ENCODE measurements around the gene WFDC10A.
"Not testable (repeated sequence)": the region's sequence is repeated elsewhere in the genome, so short reads cannot be mapped to it uniquely, and the experiment has no call there.

WFDC10A gene

DNA sequence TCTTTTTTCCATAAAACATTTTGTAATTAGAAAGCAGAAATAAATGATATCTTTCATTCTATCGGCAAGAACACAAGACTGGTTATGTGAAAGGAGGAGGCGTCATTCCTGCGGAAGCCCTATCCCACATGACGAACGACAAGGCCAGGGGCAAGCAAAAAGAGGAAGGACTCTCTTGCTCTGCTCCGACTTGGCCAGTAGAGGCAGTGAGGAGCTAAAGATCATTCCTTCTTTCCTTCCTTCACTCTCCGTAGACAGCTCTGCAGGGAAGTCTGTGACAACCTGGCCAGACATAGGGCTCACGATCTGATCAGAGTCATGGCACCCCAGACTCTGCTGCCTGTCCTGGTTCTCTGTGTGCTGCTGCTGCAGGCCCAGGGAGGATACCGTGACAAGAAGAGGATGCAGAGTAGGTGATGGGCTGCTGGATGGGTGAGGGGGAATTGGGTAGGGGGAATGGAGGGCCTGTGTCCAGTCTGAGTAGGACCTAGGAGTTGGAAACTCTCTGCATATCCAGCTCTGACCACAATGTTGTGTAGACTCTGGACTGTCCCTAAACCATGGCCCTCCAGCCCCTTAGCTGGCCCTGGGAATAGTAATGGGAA lies at the start of gene WFDC10A:
WFDC10A (plus strand) TSS at position 244 of the 605 bp plus-strand sequence; CDS start at position 319, 75 bp downstream.
- H3K9me3 ChIP-seq (ENCODE audit: insufficient read depth, low read length), result no peaks in the 10 kb centered on the region
- no peak for TF ChIP-seq YY1 (IDR thresholded peaks at IDR 0.05; ENCODE audit: insufficient read depth, insufficient read length)
- peak within 1 kb of the TSS; percentile 51 for H3K9ac ChIP-seq (ENCODE audit: insufficient read length, low read depth)
- no peaks in the 10 kb centered on the region for H3K4me1 ChIP-seq (ENCODE audit: insufficient read depth, insufficient read length)
- H3K4me3 ChIP-seq (ENCODE audit: insufficient read length, low read depth), result no peak within 1 kb of the TSS
- H3K27me3 ChIP-seq (ENCODE audit: insufficient read depth, insufficient read length), result no peaks in the 10 kb centered on the region
- H3K36me3 ChIP-seq (ENCODE audit: insufficient read depth, insufficient read length, low read length), result no peaks in the 10 kb centered on the region
- DNase-seq (ENCODE audit: low read depth, low spot score), result peak; percentile 78

DNA sequence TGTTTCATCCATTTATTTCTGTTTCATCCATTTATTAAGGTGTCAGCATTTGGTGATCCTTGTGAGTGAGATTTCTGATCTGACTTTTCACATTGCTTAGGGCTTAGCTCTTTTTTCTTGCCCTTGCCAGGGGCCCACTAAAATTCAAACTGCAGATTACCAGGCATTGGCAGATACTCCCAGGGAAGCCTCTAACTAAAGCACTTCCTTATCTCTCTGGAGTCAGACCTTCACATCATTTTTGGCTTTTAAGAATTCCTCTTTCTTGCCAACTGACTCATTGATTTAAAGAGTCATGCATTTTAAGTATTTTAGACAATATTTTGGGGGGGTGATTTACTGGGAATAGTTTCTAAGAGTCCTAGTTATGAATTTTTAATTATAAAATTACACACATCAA lies 47.8 kb upstream of the WFDC10A start:
- no peak for DNase-seq (ENCODE audit: low read depth, low spot score)
- Histone ChIP-seq H3K4me1 (ENCODE audit: insufficient read depth, insufficient read length) (no peaks in the 10 kb centered on the region), H3K9ac (ENCODE audit: insufficient read length, low read depth) (no peak overlapping the region), H3K4me3 (ENCODE audit: insufficient read length, low read depth) (no peak overlapping the region), H3K36me3 (ENCODE audit: insufficient read depth, insufficient read length, low read length) (no peaks in the 10 kb centered on the region), H3K9me3 (ENCODE audit: insufficient read depth, low read length) (no peaks in the 10 kb centered on the region), H3K27me3 (ENCODE audit: insufficient read depth, insufficient read length) (no peaks in the 10 kb centered on the region)
- TF ChIP-seq SUZ12 (IDR thresholded peaks at IDR 0.05; ENCODE audit: extremely low read depth, insufficient read depth, insufficient read length), result no peak
- TF ChIP-seq YY1 (IDR thresholded peaks at IDR 0.05; ENCODE audit: insufficient read depth, insufficient read length), result no peak
- TF ChIP-seq ZNF274 (IDR thresholded peaks at IDR 0.05; ENCODE audit: low read depth, low read length), result no peak

GRCh38 chr20:45583502-45583901 lies 46.0 kb upstream of the WFDC10A start:
- H3K9me3 ChIP-seq (ENCODE audit: insufficient read depth, low read length), result peaks cover 4% of the 10 kb centered on the region; the same call in 1 of the 2 replicates
- no peak for TF ChIP-seq SUZ12 (IDR thresholded peaks at IDR 0.05; ENCODE audit: extremely low read depth, insufficient read depth, insufficient read length)
- no peak for TF ChIP-seq YY1 (IDR thresholded peaks at IDR 0.05; ENCODE audit: insufficient read depth, insufficient read length)
- no peak for TF ChIP-seq ZNF274 (IDR thresholded peaks at IDR 0.05; ENCODE audit: low read depth, low read length)
- no peak overlapping the region for H3K9ac ChIP-seq (ENCODE audit: insufficient read length, low read depth)
- H3K36me3 ChIP-seq (ENCODE audit: insufficient read depth, insufficient read length, low read length), result no peaks in the 10 kb centered on the region
- DNase-seq (ENCODE audit: low read depth, low spot score), result no peak
- H3K4me3 ChIP-seq (ENCODE audit: insufficient read length, low read depth), result no peak overlapping the region
- no peaks in the 10 kb centered on the region for H3K27me3 ChIP-seq (ENCODE audit: insufficient read depth, insufficient read length)
- no peaks in the 10 kb centered on the region for H3K4me1 ChIP-seq (ENCODE audit: insufficient read depth, insufficient read length)

GRCh38 chr20:45584294-45584693 lies 45.2 kb upstream of the WFDC10A start:
- not testable (repeated sequence) for H3K4me1 ChIP-seq (ENCODE audit: insufficient read depth, insufficient read length); H3K27me3 ChIP-seq (ENCODE audit: insufficient read depth, insufficient read length); H3K9ac ChIP-seq (ENCODE audit: insufficient read length, low read depth); H3K9me3 ChIP-seq (ENCODE audit: insufficient read depth, low read length); DNase-seq (ENCODE audit: low read depth, low spot score); H3K36me3 ChIP-seq (ENCODE audit: insufficient read depth, insufficient read length, low read length); H3K4me3 ChIP-seq (ENCODE audit: insufficient read length, low read depth)

GRCh38 chr20:45585986-45586385 lies 43.6 kb upstream of the WFDC10A start:
- not testable (repeated sequence) for DNase-seq (ENCODE audit: low read depth, low spot score); H3K9ac ChIP-seq (ENCODE audit: insufficient read length, low read depth); H3K9me3 ChIP-seq (ENCODE audit: insufficient read depth, low read length); H3K36me3 ChIP-seq (ENCODE audit: insufficient read depth, insufficient read length, low read length); H3K27me3 ChIP-seq (ENCODE audit: insufficient read depth, insufficient read length); H3K4me3 ChIP-seq (ENCODE audit: insufficient read length, low read depth); H3K4me1 ChIP-seq (ENCODE audit: insufficient read depth, insufficient read length)

- TF ChIP-seq SUZ12 (IDR thresholded peaks at IDR 0.05; ENCODE audit: extremely low read depth, insufficient read depth, insufficient read length) (no peak), ZNF274 (IDR thresholded peaks at IDR 0.05; ENCODE audit: low read depth, low read length) (no peak), YY1 (IDR thresholded peaks at IDR 0.05; ENCODE audit: insufficient read depth, insufficient read length) (no peak)
Measured at GRCh38 chr20:45588800-45589199, 40.7 kb upstream of the WFDC10A start.

DNA sequence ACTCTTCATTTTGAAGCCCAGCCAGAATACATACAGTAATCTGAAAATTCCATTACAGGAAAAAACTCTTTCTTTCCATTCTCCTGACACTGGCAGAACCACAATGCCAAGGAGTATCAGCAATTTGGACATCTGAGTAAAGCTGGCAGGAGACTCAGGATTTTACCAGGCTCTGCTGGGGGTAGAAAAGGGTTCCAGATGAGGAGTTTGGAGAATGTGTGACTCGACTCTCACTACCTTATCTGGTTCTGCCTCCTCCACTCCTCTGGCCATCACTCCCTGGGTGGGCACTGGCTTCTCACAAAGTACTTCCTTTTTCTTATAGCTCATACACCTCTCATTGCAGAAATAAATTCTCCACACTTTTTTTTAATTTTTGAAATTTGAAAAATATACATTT lies 39.8 kb upstream of the WFDC10A start:
- Histone ChIP-seq H3K36me3 (ENCODE audit: insufficient read depth, insufficient read length, low read length) (no peaks in the 10 kb centered on the region), H3K9me3 (ENCODE audit: insufficient read depth, low read length) (peaks cover 9% of the 10 kb centered on the region; the same call in 1 of the 2 replicates), H3K4me3 (ENCODE audit: insufficient read length, low read depth) (no peak overlapping the region), H3K9ac (ENCODE audit: insufficient read length, low read depth) (no peak overlapping the region), H3K27me3 (ENCODE audit: insufficient read depth, insufficient read length) (no peaks in the 10 kb centered on the region), H3K4me1 (ENCODE audit: insufficient read depth, insufficient read length) (no peaks in the 10 kb centered on the region)
- TF ChIP-seq YY1 (IDR thresholded peaks at IDR 0.05; ENCODE audit: insufficient read depth, insufficient read length) (no peak), ZNF274 (IDR thresholded peaks at IDR 0.05; ENCODE audit: low read depth, low read length) (no peak), SUZ12 (IDR thresholded peaks at IDR 0.05; ENCODE audit: extremely low read depth, insufficient read depth, insufficient read length) (no peak)
- DNase-seq (ENCODE audit: low read depth, low spot score), result no peak

More at GRCh38 chr20:45588800-45589199, 40.7 kb upstream of the WFDC10A start:
- peaks cover 9% of the 10 kb centered on the region; the same call in 1 of the 2 replicates for H3K9me3 ChIP-seq (ENCODE audit: insufficient read depth, low read length)
- H3K4me3 ChIP-seq (ENCODE audit: insufficient read length, low read depth), result no peak overlapping the region
- no peaks in the 10 kb centered on the region for H3K4me1 ChIP-seq (ENCODE audit: insufficient read depth, insufficient read length)
- no peak for DNase-seq (ENCODE audit: low read depth, low spot score)
- H3K27me3 ChIP-seq (ENCODE audit: insufficient read depth, insufficient read length), result no peaks in the 10 kb centered on the region
- no peak overlapping the region for H3K9ac ChIP-seq (ENCODE audit: insufficient read length, low read depth)
- no peaks in the 10 kb centered on the region for H3K36me3 ChIP-seq (ENCODE audit: insufficient read depth, insufficient read length, low read length)

All from NT2/D1 (cell line).